GM19324 (cell line): ENCODE data around the gene SLC22A13.
"Not testable (repeated sequence)": the region's sequence is repeated elsewhere in the genome, so short reads cannot be mapped to it uniquely, and the experiment has no call there.

ENCODE experiments used
- ATAC-seq: cut with Tn5 transposase; IDR thresholded peaks from one replicate; pipeline ENCODE4 v1.9.1; 2021; ENCODE audit warnings: mild to moderate bottlenecking, moderate library complexity; ENCODE audit not compliant: unreplicated experiment, low FRiP score

Gene SLC22A13

GRCh38 chr3:38297537-38297936 is 31.9 kb downstream of the SLC22A13 start:
- ATAC-seq, result no peak

GRCh38 chr3:38297947-38298711 is 32.5 kb downstream of the SLC22A13 start:
- no peak for ATAC-seq

- ATAC-seq, result no peak
Observed at GRCh38 chr3:38306941-38307340, 41.3 kb downstream of the SLC22A13 start.

GRCh38 chr3:38307599-38307998 is 42.0 kb downstream of the SLC22A13 start:
- no peak for ATAC-seq

GRCh38 chr3:38308456-38308855 is 42.8 kb downstream of the SLC22A13 start:
- no peak for ATAC-seq

- ATAC-seq, result no peak
Observed at GRCh38 chr3:38311476-38311875, 45.9 kb downstream of the SLC22A13 start.

GRCh38 chr3:38311941-38312340 is 46.3 kb downstream of the SLC22A13 start:
- no peak for ATAC-seq

GRCh38 chr3:38312356-38312755 is 46.7 kb downstream of the SLC22A13 start:
- ATAC-seq, result no peak

- no peak for ATAC-seq
Observed at GRCh38 chr3:38313263-38313662, 47.7 kb downstream of the SLC22A13 start.

GRCh38 chr3:38313695-38314094 is 48.1 kb downstream of the SLC22A13 start:
- ATAC-seq, result no peak

- no peak for ATAC-seq
Observed at GRCh38 chr3:38314112-38314763, 48.6 kb downstream of the SLC22A13 start.

GRCh38 chr3:38314764-38315487 is 49.3 kb downstream of the SLC22A13 start:
- ATAC-seq, result no peak

- ATAC-seq, result no peak
Observed at GRCh38 chr3:38315488-38316230, 50.0 kb downstream of the SLC22A13 start.

GRCh38 chr3:38316356-38317191 is 51.0 kb downstream of the SLC22A13 start:
- ATAC-seq, result no peak

GRCh38 chr3:38317192-38317759 is 51.7 kb downstream of the SLC22A13 start:
- ATAC-seq, result no peak

GRCh38 chr3:38318766-38319671 is 53.4 kb downstream of the SLC22A13 start:
- no peak for ATAC-seq

- ATAC-seq, result not testable (repeated sequence)
Observed at GRCh38 chr3:38320638-38321037, 55.0 kb downstream of the SLC22A13 start.

GRCh38 chr3:38323060-38323459 is 57.4 kb downstream of the SLC22A13 start:
- ATAC-seq, result no peak
